ENCODE results near the gene PNMA6A. TPM values are rescaled to one million over a fixed set of nuclear protein-coding genes. Genes with fewer than 3 reads are reported as not detected.
"Not testable (repeated sequence)": the region's sequence is repeated elsewhere in the genome, so short reads cannot be mapped to it uniquely, and the experiment has no call there.

Gene PNMA6A
- total RNA-seq, 6 experiments from 2014 or later = 0.08 to 0.36 (median 0.09) TPM; not detected in 3

- Mint-ChIP-seq H3K27ac (no peak overlapping the region), H3K4me3 (no peak overlapping the region), H3K9me3 (no peaks in the 10 kb centered on the region), H3K27me3 (ENCODE audit: insufficient read depth) (peaks cover 13% of the 10 kb centered on the region), H3K4me1 (ENCODE audit: low read depth) (peaks cover 15% of the 10 kb centered on the region), H3K36me3 (ENCODE audit: low read depth) (no peaks in the 10 kb centered on the region)
- no peak for DNase-seq
- no peak for TF ChIP-seq CTCF (IDR thresholded peaks at IDR 0.05)
Measured at GRCh38 chrX:153060095-153060445, 12.2 kb upstream of the PNMA6A start.

GRCh38 chrX:153061732-153062131 lies 10.5 kb upstream of the PNMA6A start:
- Mint-ChIP-seq H3K27ac (no peak overlapping the region; the same call in 1 of the 2 replicates), H3K4me1 (ENCODE audit: low read depth) (peaks cover 23% of the 10 kb centered on the region), H3K36me3 (ENCODE audit: low read depth) (no peaks in the 10 kb centered on the region), H3K9me3 (no peaks in the 10 kb centered on the region), H3K4me3 (no peak overlapping the region; the same call in 1 of the 2 replicates), H3K27me3 (ENCODE audit: insufficient read depth) (peaks cover 13% of the 10 kb centered on the region)
- TF ChIP-seq CTCF (IDR thresholded peaks at IDR 0.05) = no peak
- DNase-seq = peak; percentile 65

GRCh38 chrX:153063315-153063714 lies 8.9 kb upstream of the PNMA6A start:
- peak overlapping the region; percentile 14; the same call in 1 of the 2 replicates for H3K27ac Mint-ChIP-seq
- H3K36me3 Mint-ChIP-seq (ENCODE audit: low read depth) = no peaks in the 10 kb centered on the region
- peaks cover 2% of the 10 kb centered on the region for H3K27me3 Mint-ChIP-seq (ENCODE audit: insufficient read depth)
- no peak overlapping the region for H3K4me3 Mint-ChIP-seq
- H3K4me1 Mint-ChIP-seq (ENCODE audit: low read depth) = peaks cover 23% of the 10 kb centered on the region
- no peak for TF ChIP-seq CTCF (IDR thresholded peaks at IDR 0.05)
- no peaks in the 10 kb centered on the region for H3K9me3 Mint-ChIP-seq
- peak; percentile 14 for DNase-seq

- no peak for TF ChIP-seq CTCF (IDR thresholded peaks at IDR 0.05)
- Mint-ChIP-seq H3K9me3 (no peaks in the 10 kb centered on the region), H3K27me3 (ENCODE audit: insufficient read depth) (peaks cover 2% of the 10 kb centered on the region), H3K36me3 (ENCODE audit: low read depth) (no peaks in the 10 kb centered on the region), H3K27ac (no peak overlapping the region), H3K4me1 (ENCODE audit: low read depth) (peaks cover 23% of the 10 kb centered on the region), H3K4me3 (no peak overlapping the region)
- no peak for DNase-seq
Measured at GRCh38 chrX:153064061-153064460, 8.2 kb upstream of the PNMA6A start.

GRCh38 chrX:153065389-153065788 lies 6.9 kb upstream of the PNMA6A start:
- H3K9me3 Mint-ChIP-seq = no peaks in the 10 kb centered on the region
- DNase-seq = no peak
- peaks cover 23% of the 10 kb centered on the region for H3K4me1 Mint-ChIP-seq (ENCODE audit: low read depth)
- no peaks in the 10 kb centered on the region for H3K36me3 Mint-ChIP-seq (ENCODE audit: low read depth)
- peaks cover 2% of the 10 kb centered on the region for H3K27me3 Mint-ChIP-seq (ENCODE audit: insufficient read depth)
- no peak for TF ChIP-seq CTCF (IDR thresholded peaks at IDR 0.05)
- no peak overlapping the region for H3K4me3 Mint-ChIP-seq
- no peak overlapping the region for H3K27ac Mint-ChIP-seq

- H3K4me3 Mint-ChIP-seq; H3K27ac Mint-ChIP-seq; H3K9me3 Mint-ChIP-seq; H3K27me3 Mint-ChIP-seq (ENCODE audit: insufficient read depth); H3K36me3 Mint-ChIP-seq (ENCODE audit: low read depth); DNase-seq: not testable (repeated sequence)
- peaks cover 23% of the 10 kb centered on the region for H3K4me1 Mint-ChIP-seq (ENCODE audit: low read depth)
Measured at GRCh38 chrX:153066402-153066801, 5.9 kb upstream of the PNMA6A start.

GRCh38 chrX:153073331-153073730 lies 1.1 kb downstream of the PNMA6A start:
- H3K27ac Mint-ChIP-seq; H3K27me3 Mint-ChIP-seq (ENCODE audit: insufficient read depth); H3K4me3 Mint-ChIP-seq; H3K9me3 Mint-ChIP-seq; DNase-seq; H3K4me1 Mint-ChIP-seq (ENCODE audit: low read depth); H3K36me3 Mint-ChIP-seq (ENCODE audit: low read depth): not testable (repeated sequence)

All from HFFc6 (cell line).